Non-pigmented ciliary epithelial cell (primary cell): ENCODE results near the gene PDIK1L.

Source experiments
- DNase-seq: peaks from one replicate; pipeline ENCODE4 v3.0.0-alpha.2; 2010; ENCODE audit warnings: low read depth

PDIK1L gene

GRCh38 chr1:26171084-26172072, 59.8 kb downstream of the PDIK1L start, which contains the start of gene ZNF593OS:
ZNF593OS (minus strand) TSS chr1:26171832; CDS start chr1:26171661, 171 bp downstream.
- DNase-seq = no peak
